HL-60/S4 treated with retinoic acid at 250 ng/mL for 4 days and 3 days (cell line): Measurements from ENCODE around the gene FBLN1.
"Not testable (repeated sequence)": the region's sequence is repeated elsewhere in the genome, so short reads cannot be mapped to it uniquely, and the experiment has no call there.

Experiments
- in situ Hi-C: fragments of 300-500 bp; cut with MboI; formaldehyde crosslinking; loops from 2 replicates; pipeline ENCODE4 v1.7.0; 2022; ENCODE audit warnings: low sequenced_read_pairs

Gene FBLN1

DNA sequence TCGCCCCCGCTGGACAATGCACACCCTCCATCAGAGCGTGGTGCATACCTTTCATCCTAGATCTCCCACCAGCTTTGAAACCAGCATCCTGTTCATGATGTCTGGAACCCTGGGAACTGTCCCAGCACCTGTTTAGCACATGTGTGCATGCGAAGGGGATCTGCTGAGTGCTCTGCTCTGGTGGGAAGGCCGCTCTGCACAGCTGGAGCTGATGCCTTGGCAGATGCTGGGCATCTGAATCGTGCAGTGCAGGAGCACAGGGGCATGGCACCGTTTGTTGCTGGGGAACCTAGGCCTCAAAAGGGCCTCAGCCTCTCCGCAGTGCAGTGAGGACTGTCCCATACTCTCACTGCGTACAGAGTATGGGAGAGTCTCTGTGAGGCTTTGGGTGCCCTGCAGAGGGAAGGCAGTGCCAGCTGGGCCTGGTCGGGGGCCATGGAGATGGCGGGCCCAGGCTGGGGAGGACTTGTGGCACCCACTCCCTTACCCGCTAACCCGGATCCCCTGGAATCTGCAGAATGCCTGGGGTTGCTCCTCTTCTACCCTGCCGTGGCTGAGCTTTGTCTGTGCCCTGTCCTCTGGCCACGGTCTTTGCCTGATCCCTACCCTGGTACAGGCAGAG, 96.0 kb downstream of the FBLN1 start:
- in situ Hi-C loops, result no loop called here

DNA sequence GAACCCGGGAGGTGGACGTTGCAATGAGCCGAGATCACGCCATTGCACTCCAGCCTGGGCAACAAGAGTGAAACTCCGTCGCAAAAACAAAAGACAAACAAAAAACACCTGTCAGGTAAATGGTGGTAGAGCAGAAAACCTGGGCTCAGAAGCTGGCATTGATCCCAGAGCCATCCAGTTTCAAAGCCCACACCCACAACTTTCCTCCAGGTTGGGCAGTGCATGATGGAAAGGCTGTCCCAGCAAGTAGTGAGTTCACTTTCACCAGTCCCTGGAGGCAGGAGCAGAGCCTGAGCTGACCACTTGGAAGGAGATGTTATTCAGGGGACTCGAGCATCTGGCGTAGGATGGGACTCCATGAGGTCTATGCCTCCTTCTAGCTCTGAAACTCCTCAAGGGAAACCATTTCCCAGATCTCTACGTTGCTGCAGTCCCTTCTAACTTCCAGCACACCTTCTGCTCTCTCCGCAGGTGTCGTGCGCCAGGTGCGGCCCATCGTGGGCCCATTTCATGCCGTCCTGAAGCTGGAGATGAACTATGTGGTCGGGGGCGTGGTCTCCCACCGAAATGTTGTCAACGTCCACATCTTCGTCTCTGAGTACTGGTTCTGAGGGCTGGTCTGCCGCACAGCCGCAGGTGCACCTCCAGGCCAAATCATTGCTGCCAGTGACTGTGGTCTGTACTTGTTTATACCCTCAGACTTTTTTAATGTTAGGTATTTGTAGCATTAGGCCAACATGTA, 97.3 kb downstream of the FBLN1 start:
- in situ Hi-C loops, result no loop called here

DNA sequence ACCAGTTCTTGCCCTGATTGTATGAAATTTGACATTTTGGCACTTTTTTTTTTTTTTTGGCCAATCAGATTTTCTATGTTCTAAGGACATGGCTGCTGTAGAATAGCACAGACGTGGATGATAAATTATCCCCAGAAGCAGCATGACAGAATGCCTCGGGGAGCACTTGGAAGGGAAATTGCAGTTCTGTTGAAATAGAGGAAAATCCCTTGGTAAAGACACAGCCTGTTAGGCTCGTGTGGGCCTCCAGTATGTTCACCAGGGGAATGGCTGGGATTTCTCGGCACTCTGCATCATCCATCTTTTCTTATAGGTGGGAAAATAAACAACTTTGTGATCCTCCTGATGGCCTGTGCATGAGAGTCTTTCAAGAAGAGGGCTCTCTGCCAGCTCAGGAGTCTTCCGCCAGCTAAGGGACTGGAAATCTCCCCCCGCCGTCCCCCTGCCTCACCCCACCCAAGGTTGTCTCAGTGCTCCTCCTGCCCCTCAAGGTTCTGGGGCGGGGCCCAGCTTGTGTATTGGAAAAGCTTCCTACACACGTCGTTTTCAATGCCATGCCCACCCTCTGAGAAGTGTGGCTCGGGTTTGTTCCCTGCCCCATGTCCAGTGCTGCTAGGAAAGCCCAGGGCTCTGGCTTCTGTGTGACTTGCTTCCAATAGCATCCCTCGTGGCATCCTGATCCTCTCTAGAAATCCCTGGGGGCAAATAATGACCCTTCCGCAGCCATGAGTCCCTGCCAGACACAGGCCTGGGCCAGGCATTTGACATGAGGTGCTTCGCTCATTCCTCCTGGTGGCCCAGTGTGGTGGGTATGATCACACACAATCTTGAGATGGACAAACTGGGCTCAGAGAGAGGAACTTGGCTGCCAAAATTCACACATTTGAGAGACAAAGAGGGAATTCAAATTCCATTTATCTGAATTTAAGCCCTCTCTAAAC, 98.4 kb downstream of the FBLN1 start:
- in situ Hi-C loops, result no loop called here

DNA sequence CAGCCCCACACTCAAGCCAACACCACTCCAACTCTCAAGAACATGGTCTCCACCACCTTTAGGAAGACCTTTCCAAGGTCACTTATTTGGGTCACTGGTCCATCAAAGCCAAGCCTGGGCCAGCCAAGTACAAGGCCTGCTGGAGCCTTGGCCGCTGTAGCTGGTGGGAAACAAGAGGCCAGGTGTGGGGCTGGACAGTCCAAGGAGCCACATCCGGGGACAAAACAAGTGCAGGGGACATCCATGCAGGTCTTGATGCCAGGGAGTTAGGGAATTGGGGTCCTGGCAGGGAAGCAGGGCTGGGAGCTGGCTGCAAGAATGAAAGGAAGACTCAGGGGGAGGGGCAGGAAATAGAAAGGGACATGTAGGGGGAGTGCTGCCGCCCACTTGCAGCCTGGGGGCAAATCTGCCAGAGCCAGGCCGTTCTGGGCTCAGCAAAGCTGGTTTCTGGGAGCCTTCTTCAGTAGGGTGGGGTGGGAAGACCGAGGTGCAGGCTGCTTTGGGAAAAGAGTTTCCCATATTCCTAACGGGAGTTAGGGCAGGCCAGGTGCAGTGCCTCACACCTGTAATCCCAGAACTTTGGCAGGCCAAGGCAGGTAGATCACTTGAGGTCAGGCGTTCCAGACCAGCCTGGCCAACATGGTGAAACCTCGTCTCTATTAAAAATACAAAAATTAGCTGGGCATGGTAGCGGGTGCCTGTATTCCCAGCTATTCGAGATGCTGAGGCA, 99.5 kb downstream of the FBLN1 start:
- in situ Hi-C loops, result no loop called here

DNA sequence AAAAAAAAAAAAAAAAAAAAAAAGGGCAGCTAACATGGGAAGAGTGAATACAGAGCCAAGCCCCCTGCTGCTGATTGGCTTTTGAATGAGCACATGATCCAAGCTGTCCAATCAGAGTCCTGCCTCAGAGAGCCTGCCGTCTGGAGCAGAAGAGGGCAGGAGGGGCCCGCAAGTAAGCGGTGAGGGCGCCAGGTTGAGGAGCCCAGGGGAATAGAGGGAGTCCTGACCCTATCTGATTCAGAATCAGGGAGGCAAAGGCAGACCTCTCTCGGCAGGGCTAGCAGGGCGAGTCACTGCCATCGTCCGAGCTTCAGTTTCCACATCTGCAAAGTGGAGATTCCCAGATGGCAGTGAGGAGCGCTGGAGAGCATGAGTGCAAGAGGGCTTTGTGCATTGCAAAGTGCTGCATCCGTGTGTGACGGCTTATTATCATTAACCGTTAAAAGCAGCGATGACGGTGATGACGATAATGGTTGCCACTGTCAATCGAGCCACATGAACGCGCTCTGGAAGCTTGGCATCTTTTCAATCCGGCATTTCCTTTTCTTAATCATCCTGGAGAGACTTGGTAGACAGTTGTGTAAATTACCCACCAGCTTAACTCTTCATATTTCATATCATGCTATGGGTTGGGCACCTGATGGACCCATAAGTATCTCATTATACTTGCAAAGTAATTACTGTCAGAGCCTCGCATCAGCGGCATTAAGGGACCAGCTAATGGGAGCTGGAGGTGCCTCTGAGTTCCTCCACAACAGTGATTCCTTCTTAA, 100.3 kb downstream of the FBLN1 start:
- in situ Hi-C loops, result no loop called here

DNA sequence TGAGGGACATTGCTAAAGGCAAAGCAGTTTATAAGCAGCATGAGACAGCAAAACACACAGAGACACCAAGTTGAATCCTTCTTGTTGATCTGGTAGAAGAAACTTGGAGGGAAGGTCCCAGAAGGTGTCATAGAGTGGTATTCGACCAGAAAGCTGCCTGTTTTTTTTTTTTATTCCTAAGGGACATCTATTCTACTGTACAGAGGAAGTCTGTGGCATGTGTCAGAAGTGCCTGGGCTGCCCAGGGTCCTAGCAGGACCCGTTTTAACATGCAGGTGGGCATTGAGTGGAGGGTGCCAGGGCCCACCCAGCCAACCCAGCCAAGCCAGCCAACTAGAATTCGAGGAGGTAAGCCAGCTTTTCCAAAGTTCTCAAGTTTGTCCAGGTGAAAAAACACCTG, 100.9 kb downstream of the FBLN1 start:
- in situ Hi-C loops, result no loop called here

DNA sequence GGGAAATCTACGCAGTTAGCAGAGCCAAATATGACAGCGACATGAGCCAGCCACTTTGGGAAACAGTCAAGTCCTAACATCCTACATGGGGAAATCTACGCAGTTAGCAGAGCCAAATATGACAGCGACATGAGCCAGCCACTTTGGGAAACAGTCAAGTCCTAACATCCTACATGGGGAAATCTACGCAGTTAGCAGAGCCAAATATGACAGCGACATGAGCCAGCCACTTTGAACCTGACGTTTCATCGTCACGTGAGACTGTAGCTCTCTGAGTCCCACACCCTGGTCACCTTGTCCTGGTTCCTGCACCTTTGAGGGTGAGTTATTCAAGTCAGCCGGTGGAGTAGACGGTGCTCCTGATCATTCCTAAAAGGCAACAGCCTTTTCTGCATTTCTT, 105.4 kb downstream of the FBLN1 start:
- in situ Hi-C loops, result not testable (repeated sequence)

DNA sequence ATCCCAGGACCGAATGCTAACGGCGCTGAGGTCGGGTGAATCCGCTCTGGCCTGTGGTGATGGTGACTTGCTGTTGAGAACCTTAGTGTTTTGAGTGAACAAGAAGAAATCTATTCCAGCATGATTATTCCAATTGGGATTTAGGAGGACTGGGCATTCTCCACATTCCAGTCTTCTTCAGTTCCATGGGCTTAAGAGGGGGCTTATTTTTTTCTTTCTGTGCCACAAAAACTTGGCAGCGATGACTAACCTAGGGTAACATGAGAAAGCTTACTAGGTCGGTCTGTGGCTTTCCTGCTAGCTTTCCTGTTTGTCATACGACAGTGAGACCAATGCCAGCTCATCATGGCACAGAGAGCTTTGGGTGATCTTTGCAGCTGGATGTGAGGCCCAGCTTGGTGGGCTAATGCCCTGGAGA, 106.1 kb downstream of the FBLN1 start:
- in situ Hi-C loops, result no loop called here

DNA sequence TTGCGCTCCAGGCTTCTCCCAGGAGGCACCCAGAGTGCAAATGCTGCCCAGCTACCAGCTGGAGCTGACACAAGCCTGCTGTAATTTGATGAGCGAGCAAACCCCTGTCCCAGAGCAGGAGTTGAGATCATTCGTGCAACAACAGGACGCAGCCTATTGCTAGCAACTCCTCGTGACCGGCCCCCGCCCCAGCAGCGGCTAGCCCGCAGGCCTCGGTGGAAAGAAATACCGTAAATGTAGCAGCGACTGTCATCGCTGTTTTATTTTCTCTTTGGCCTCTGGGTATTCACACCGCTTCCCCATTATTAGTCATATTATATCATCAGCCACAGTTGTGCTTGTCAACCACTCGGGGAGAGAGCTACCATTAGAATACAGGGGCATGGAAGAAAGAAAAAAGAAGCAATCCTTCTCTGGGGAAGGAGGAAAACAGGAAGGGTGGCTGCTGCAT, 109.8 kb downstream of the FBLN1 start:
- in situ Hi-C loops, result no loop called here

DNA sequence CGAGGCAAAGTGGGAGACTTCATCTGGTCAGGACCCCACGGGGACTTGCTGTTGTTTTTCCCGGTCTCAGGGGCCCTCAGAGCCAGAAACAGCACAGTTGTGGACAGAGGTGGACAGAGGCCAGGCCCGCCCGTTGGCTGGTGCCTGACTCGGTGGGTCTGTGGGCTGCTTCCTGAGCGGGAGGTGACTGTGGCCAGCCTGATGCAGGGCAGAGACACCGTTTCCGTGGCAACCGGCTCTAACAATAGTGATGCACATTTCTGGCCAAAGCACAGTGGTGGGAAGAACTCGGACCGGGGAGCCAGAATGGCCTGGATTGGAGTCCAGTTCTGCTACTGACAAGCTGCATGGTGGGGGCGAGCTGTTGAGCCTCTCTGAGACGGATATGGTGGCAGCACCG, 110.3 kb downstream of the FBLN1 start:
- in situ Hi-C loops, result no loop called here

DNA sequence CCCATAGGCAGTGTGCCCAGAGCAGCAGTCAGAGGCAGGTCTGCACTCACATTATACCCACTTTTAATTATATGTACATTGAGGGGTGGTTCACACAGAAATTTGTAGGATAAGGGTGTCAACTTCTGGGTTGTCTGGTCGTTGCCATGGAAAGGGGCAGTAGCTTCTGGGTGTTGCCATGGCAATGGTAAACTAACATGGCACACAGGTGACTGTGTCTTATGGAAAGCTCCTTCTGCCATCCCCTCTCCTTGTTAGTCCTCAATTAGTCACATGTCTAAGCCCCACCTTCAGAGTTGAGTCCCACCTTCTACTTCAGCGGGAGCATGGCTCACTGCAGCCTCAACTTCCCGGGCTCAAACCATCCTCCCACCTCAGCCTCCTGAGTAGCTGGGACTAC, 112.7 kb downstream of the FBLN1 start:
- in situ Hi-C loops, result no loop called here

DNA sequence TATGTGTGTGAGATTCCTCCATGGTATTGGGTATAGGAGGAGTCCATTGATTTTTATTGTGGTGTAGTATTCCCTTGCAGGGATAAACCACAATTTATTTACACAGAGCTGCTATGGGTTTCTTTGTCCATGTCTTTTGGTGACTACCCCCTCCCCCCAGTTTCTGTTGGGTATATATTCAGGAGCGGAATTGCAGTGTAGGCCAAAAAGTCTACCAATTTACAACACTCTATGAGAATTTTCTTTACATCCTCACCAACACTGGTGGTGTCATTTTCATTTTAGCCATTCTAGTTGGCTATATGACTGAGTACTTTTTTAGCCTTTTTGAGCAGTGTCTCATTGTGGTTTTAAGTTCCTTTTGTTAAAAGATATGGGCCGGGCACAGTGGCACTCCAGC, 113.7 kb downstream of the FBLN1 start:
- in situ Hi-C loops, result no loop called here

DNA sequence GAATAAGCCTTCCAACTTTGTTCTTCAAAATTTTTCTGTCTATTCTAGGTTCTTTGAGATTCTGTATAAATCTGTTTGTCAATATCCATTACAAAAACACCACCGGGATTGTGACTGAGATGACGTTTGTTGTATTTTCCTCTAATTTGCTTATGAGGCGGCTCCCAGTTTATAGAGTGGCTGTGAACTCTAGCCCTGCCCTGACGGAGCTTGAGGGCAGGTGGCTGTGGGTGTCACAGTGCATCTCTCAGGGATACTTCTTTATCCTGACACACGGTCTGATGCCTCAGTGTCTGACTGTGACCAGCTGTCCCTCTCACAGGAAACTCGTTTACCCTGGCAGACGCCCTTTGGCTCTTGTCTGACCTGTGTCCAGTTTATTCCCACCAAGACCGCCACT, 115.3 kb downstream of the FBLN1 start:
- in situ Hi-C loops, result no loop called here

DNA sequence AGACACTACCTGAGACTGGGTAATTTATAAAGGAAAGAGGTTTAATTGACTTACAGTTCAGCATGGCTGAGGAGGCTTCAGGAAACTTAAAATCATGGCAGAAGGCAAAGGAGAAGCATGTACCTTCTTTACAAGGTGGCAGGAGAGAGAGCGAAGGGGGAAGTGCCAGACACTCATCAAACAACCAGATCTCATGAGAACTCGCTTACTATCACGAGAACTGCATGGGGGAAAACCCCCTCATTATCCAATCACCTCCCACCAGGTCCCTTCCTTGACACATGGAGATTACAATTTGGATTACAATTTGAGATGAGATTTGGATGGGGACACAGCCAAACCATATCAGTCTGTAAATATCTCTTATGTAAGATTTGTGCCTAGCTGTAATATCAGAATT, 118.0 kb downstream of the FBLN1 start:
- in situ Hi-C loops, result no loop called here

DNA sequence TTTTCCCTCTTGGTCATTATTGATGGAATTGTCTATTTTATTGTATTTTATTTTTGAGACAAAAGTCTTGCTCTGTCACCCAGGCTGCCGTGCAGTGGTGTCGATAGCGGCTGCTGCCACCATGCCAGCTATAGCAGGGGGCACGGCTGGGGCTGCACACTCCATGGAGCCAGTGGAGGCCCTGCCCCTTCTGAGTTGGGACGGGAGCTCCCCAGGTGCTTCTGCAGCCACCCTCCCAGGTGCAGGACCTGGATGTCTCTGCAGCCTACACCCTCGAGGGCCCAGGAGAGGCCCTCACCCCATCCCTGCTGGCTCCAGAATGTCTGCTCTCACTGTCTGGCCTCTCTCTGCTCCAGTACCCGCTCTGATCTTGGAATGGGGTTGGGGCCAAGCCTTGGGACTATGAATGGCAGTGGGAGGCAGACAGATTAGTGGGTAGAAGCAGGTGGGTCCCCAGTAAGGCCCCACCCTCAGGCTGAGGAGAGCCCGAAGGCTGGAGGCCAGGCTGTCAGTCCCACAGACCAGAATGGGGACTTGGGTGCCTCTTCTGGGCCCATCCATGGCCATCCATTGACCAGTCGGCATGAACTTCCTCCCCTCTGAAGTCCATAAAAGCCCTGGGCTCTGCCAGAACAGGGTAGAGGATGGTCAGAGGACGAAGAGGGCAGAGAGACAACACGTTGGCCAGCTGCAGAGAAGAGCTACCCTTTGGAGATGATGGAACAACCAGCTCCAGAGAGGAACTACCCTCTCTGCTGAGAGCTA, 119.3 kb downstream of the FBLN1 start:
- in situ Hi-C loops, result no loop called here

DNA sequence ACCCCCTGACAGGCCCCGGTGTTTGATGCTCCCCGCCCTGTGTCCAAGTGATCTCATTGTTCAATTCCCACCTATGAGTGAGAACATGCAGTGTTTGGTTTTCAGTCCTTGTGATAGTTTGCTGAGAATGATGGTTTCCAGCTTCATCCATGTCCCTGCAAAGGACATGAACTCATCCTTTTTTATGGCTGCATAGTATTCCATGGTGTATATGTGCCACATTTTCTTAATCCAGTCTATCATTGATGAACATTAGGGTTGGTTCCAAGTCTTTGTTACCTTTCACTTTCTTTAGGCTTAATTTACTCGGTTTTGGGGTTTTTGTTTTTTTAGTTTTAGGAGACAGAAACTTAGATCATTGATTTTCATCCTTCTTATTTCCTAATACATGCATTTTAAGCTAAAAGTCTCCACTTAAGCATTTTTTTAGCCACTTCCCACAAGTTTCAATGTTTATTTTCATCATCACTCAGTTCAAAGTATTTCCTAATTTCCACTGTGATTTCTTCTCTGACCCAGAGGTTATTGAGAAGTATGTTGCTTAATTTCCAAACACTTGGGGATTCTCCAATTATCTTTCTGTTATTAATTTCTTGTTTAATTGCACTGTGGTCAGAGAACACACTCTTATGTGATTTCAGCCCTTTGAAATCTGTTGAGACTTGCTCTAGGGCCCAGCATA, 120.9 kb downstream of the FBLN1 start:
- in situ Hi-C loops, result not testable (repeated sequence)

DNA sequence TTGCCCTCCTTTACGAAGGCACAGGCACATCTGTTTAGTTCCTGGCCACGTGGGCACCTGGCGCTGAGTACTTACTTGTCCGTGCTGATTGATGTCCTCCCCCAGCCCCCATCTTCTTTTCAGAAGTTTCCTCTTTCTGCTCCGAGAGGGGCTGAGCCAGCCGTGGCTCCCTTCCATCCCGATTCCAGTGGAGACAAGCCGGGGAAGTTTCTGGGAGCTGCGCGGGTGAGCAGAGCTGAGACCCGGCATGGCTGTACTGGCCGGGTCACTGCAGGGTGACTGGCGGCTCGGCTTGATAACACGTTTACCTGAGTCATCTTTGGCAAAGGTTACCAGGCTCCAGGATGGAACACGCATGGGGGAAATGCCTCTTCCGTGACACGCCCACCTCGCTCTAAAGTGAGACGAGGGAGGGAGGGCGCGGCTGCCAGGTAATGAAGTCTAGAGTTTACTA, 123.5 kb downstream of the FBLN1 start:
- in situ Hi-C loops, result no loop called here

DNA sequence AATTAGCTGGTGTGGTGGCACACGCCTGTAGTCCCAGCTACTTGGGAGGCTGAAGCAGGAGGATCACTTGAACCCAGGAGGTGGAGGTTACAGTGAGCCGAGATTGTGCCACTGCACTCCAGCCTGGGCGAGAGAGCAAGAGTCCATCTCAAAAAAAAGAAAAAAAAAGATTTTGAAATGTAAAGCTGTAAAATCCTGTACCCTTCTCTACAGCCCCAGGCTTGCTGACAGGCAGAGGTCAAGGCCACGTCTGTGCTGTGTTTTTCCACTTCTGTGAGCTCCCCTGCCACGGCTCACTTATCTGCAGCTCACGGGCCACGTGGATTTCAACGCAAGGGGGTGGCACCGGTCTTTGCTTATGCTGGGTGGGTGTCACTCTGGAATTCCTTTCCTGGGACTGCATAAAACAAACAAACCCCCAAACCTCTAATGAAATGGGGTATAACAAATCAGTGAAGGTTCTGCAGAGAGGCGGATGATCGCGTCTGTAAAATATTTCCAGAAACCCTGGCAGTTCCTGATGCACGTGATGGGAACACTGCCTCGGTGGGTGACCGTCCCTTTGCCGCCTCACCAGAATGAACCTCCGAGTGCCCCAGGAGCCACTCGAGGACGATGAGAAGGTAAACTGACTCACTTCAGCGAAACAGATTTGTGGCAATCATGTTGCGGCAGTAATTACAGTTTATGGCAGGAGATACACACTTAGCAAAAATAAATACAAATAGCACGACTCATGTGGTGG, 125.0 kb downstream of the FBLN1 start:
- in situ Hi-C loops, result no loop called here
